NCI-H187 treated with DMSO at 0.1 percent for 48 hours (cell line): Measurements from ENCODE around the gene RPGRIP1.
"Not testable (repeated sequence)": the region's sequence is repeated elsewhere in the genome, so short reads cannot be mapped to it uniquely, and the experiment has no call there.

ENCODE experiments used
- DNase-seq: peaks from one replicate; lab custom pipeline; 2025; lab: John Stamatoyannopoulos, UW

Gene RPGRIP1

DNA sequence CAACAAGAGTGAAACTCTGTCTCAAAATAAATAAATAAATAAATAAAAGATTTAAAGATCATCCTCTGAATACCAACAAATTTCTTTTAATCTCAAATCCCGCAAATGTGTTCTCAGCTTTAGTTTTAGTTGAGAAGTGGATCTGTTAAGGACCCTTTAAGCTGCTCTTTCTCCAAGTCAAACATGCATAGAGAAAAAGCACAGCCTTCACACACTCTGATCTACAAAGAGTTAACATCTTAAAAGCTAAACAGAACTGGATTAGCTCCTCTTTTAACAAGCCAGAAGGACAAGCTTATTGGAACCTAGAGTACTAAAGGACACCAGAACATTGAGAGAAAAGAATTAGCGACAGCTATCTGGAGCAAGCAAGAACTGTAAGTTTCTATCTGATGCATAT, at the start of gene RPGRIP1:
Gene RPGRIP1 (plus strand): TSS at position 301 of the 400 bp plus-strand sequence. CDS start 7,894 bp downstream, outside the sequence.
- no peak for DNase-seq

DNA sequence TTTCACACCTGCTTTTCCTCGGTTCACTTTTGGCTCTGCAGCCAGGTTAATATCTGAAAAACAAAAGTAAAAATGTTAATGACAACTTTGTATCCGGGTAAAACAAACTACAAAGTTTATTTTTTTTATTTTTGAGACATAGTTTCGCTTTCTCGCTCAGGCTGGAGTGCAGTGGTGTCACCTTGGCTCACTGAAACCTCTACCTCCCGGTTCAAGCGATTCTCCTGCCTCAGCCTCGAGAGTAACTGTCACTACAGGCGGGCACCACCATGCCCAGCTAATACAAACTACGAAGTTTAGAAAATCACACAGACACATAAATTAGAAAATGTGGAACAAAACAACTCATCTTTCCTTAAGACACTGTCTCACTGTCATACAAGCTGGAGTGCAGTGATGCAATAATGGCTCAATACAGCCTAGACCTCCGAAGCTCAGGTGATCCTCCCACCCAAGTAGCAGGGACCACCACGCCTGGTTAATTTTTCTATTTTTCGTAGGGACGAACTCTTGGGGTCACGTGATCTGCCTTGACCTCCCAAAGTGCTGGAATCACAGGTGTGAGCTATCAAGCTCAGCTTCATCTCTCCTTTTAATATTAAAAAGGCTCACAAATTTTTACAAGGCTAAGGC, 48.7 kb upstream of the RPGRIP1 start:
- no peak for DNase-seq

DNA sequence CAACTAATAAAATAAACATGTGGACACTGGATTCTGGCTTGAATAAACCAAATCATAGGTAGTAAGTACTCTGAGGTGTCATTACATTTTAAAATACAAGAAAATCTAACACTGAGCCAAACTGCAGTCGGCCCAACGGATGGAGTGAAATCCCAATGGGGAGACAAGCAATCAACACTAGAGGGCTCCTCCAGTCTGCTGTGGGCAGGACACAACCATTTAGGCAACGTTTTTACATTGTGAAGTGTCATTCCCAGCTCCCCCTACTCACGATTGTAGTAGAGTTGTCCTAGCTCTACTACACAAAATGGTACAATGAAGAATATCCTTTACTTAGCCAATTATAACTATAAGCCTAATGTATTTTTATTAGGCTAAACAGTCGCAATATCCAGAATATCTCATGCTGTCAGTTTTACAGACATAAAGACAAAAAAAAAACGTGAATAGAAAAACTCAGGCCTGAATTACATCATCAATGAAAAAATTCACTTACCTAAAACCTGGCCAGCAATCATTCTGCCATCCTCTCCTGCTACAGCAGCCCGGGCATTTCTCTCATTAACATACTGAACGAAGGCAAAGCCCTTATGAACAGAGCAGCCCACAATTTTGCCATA, 46.3 kb upstream of the RPGRIP1 start:
- DNase-seq: no peak

DNA sequence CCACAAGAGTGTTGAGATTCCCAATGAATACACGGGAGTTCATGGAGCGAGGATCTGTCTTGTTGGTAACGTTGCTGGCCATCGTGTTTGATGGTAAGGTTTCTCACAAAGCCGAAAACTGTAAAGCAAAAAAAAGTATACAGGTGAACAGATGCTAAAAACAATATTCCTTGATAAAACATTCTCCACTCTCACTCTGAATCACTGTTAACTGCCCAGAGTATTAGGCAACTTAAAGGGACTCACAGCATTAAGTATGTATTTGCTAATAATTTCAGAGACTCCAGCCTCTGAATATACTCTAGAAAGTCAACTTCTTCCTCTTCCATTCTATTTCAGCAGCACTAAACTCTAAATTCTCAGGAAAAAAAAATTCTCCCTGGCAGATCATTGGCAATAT, 45.8 kb upstream of the RPGRIP1 start:
- DNase-seq: no peak

DNA sequence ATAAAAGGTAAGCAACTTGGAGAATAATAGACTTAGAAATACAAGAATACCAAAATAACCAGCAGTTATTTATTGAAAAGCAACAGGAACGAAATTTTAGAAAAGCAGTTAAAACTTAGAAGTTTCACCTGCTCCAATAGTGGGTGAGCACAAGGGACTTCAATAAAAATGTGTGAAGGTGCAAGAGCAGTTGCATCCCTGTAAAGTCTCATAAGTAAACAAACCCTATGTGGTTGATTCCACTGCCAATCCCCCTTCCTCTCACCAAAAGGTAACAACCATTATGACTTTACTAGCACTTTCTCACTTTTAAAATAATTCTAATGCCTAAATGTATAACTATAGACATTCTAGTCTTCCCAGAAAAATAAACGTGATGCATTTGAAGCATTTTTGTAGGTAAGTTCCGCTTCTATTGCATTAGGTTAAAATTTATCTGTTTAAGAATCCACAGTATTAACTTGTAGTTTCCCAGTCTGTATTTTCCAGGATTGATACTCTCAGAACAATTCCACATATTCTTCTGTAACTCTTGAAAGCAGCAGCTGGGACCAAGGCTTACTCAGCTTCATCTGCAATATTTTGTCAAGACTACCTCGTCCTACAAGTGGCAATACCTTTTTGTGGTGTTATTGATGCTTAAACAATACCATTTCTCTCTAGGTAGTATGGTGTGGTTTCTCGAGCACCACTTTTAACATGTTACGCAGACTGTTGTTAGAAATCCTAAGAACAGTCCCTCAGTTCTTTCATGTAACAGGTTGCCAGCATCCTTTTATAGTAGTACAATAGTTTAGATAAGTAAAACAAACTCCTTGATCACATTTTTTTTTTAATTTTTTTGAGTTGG, 42.7 kb upstream of the RPGRIP1 start:
- DNase-seq: no peak

DNA sequence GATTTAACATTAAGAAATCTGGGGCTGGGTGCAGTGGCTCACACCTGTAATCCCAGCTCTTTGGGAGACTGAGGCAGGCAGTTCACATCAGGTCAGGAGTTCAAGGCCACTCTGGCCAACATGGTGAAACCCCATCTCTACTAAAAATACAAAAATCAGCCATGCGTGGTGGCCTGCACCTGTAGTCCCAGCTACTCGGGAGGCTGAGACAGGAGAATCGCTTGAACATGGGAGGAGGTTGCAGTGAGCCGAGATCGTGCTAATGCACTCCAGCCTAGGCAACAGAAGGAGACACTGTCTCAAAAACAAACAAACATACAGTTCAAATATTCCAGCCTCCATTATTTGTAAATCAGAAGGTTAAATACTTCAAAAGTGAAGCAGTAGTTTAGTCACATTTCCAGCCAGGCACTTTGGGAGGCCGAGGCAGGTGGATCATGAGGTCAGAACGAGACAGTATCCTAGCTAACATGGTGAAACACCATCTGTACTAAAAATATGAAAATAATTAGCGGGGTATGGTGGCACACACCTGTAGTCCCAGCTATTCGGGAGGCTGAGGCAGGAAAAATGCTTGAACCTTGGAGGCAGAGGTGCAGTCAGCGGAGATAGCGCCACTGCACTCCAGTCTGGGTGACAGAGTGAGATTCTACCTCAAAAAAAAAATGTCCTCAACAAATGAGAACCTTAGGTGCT, 40.9 kb upstream of the RPGRIP1 start:
- no peak for DNase-seq

DNA sequence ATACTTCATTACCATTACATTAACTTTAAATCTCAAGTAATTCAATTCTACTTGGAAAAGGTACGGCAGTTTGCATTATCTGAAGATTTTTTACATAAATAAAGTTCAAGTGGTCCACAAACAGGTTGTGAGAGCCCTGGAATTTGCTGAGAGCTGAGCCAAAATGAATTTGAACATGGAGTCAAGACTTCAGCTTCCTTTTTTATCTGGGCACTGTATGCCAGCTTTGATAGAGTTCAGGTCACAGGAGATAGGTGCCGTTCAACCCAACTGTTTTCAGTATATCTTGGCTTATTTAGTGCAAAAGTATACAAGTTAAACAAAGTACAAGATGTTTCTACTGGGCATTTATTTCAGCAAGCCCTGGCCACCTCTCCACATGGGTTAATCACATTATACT, 39.5 kb upstream of the RPGRIP1 start:
- DNase-seq: no peak

DNA sequence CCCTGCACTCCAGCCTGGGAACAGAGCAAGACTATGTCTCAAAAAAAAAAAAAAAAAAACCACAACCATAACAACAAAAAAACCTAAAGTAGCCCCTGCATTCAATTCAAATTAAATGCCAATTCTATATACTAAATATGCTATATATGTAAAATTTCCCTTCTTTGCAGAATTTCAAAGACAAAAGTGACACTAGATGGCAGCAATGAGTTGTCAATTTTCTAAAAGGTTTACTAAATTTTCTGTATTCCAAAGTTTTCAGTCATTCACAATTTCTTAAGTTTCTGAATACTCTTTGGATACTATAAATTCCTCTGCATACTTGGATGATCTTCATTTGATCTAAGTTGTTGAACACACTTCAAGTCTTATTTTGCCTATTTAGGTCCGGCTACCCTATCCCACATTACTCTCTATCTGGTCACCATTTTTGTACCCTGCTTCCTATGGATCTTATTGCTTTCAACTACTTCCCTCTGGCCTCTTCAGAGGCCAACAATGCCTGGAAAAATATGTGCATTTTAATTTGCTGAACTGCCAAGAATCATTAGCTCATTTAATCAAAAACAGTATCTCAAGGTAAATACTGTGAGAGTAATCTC, 38.6 kb upstream of the RPGRIP1 start:
- no peak for DNase-seq

DNA sequence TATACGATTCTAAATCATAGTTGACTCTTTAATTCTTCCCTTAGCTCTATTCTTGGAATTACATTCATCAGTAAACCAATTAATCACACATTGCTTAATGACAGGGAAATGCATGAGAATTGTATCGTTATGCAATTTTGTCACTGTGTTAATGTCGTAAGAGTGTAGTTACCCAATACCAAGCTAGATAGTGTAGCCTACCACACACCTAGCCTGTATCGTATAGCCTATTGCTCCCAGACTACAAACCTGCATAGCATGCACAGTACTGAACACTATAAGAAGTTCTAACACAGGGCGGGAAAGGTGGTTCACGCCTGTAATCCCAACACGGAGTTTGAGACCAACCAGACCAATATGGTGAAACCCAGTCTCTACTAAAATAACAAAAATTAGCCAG, 35.3 kb upstream of the RPGRIP1 start:
- no peak for DNase-seq

DNA sequence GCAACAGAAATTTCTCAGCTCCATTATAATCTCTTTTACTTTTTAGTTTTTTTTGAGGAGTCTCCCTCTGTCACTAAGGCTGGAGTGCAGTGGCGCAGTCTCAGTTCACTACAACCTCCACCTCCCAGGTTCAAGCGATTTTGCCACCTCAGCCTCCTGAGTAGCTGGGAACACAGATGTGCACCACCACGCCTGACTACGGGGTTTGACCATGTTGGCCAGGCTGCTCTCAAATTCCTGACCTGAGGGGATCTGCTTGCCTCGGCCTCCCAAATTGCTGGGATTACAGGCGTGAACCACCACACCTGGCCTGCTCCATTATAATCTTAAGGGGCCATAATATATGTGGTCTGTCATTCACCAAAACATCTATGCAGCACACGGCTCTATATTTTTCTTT, 34.1 kb upstream of the RPGRIP1 start:
- no peak for DNase-seq

DNA sequence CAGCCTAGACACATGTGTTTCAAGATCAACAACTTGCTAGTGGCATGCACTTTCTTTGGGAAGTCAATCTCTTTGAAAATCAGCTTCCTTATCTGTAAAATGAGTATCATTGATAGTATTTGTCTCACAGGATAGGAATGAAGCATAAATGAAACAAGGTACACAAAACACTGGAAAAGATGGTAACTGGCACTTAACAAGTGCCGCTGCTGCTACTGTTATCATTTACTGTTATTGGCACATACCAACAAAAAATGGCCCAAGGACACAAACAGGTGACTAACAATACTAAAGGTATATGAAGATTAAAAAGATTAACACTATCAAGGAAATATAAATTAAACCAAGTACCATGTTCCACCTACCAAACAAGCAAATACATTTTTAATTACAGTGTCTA, 31.5 kb upstream of the RPGRIP1 start:
- no peak for DNase-seq

DNA sequence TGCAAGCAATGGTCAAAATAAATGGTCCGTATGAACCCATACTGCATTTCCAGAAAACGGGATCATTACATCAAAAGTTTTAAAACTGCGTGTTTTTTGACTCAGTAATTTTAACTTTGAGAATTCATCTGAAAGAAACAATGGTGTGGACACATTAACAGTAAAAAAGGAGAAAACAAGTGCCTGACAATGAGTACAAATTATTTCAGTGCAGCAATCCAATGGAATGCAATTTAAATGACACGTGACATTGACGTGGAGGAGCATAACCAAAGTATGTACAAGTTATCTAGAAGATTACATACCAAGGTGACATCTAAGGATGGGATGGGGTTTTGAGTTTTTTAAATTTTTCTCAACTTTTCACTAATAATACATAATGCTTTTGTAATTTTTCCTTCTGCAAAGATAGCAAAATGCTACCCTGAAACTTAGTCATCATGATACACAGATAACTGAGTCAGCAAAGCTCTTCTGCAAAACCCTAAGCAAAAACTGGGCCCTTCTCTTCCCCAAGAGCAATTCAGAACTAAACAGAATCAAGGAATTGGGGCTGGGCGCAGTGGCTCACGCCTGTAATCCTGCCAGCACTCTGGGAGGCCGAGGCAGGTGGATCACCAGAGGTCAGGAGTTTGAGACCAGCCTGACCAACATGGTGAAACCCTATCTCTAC, 31.0 kb upstream of the RPGRIP1 start:
- no peak for DNase-seq

DNA sequence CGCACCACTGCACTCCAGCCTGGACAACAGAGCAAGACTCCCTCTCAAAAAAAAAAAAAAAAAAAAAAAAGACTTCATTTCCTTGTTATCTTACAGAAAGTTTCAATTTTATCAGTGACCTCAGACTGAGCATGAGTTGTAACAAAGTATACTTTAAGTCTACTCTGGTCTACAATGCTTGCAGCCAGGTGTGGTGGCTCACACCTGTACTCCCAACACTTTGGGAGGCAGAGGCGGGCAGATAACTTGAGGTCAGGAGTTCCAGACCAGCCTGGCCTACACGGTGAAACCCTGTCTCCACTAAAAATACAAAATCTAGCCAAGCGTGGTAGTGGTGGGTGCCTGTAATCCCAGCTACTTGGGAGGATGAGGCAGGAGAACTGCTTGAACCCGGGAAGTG, 28.7 kb upstream of the RPGRIP1 start:
- DNase-seq: no peak

DNA sequence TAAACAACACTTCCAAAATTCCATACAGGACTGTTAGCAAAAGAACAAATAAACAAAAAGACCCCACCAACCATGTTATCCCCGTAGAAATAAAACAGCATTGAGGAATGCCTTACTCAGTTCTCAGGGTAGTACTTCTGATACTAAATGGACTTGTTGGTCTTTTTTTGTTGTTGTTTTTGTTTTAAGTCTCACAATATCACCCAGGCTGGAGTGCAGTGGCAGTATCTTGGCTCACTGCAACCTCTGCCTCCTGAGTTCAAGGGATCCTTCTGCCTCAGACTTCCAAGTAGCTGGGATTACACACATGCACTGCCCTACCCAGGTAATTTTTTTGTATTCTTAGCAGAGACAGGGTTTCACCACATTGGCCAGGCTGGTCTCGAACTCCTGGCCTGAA, 27.7 kb upstream of the RPGRIP1 start:
- no peak for DNase-seq

DNA sequence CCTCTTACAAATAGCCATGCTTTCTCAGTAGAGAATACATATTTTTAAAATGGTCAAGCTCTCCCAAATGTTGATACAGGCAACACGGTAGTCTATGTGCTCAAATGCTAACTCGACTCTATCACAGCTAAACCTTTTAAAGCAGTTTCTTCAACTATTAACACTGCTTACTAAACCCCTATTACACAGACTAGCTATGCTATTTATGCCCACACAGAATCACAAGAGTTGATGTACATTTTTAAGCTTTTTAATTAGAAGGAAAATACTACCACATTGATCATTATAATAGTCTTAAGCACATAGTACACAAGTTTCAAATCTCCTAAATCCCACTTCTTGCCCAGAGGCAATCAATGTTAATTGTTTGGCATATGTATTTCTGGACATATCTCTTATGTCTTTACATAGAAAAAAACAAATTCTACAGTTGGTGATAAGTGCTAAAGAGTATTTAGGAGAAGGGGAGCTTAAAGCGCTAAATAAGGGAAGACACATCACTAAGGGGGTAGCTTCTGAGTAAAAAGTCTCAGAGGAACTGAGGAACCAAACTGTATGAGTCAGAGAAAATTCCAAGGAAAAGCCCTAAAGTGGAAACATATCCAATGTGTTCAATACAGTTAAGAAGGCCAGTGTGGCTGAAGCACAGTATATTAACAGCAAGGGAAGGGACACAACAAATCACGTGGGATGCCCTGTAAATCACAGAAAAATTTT, 24.3 kb upstream of the RPGRIP1 start:
- DNase-seq: no peak

DNA sequence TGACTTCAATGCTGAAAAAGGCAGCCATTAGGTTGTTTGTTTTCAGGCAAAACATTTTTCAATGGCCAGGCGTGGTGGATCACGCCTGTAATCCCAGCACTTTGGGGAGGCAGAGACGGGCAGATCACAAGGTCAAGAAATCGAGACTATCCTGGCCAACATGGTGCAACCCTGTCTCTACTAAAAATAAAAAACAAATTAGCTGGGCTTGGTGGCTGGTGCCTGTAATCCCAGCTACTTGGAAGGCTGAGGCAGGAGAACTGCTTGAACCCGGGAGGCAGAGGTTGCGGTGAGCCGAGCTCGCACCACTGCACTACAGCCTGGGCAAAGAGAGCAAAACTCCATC, 23.8 kb upstream of the RPGRIP1 start:
- DNase-seq: not testable (repeated sequence)

DNA sequence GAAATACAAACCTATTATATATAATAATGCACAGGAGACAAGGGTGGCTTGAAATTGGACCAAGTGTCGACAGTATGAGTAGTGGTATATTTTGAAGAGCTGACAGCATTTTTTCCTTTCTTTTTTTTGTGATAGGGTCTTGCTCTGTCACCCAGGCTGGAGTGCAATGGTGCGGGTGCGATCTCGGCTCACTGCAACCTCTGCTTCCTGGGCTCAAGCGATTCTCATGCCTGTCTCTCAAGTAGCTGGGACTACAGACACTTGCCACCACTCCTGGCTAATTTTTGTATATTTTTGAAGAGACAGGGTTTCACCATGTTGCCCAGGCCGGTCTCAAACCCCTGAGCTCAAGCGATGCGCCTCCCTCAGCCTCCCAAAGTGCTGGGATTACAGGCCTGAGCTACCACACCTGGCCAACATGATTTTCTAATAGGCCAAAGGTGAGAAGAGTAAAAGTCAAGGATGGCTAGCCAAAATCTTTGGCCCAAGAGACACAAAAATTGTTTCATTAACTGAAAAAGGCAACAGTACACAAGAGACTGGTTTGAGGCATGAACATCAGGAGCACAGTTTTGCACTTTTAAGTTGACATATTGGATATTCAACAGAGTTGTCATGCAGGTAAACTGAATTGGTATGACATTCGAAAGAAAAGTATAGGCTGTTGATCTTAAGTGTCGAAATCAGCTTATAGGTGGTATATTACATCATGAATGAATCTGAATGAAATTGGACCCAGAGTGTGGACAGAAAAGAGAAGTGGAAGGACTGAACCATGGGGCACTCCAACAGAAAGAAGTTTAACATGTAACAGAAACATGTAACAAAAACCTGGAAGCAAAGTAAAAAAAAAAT, 23.1 kb upstream of the RPGRIP1 start:
- DNase-seq: no peak

DNA sequence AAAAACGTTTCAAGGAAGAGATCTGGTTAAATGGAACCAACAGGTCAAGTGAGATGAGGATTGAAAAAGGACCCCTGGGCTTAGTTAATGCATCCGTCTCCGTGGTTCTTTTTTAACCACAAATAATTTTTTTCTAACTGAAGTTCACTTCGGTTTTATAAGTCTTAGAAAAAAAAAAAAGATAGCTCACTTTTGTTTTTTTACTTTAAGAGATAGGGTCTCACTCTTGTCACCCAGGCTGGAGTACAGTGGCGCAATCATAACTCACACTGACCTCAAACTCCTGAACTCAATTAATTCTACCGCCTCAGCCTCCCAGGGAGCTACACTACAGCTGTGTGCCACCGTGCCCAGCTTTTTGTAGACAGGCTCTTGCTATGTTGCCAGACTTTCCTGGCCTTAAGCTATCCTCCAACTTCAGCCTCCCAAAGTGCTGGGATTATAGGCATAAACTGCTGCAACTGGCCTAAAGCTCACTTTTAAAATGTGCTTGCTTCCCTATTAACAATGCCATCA, 22.4 kb upstream of the RPGRIP1 start:
- DNase-seq: no peak

DNA sequence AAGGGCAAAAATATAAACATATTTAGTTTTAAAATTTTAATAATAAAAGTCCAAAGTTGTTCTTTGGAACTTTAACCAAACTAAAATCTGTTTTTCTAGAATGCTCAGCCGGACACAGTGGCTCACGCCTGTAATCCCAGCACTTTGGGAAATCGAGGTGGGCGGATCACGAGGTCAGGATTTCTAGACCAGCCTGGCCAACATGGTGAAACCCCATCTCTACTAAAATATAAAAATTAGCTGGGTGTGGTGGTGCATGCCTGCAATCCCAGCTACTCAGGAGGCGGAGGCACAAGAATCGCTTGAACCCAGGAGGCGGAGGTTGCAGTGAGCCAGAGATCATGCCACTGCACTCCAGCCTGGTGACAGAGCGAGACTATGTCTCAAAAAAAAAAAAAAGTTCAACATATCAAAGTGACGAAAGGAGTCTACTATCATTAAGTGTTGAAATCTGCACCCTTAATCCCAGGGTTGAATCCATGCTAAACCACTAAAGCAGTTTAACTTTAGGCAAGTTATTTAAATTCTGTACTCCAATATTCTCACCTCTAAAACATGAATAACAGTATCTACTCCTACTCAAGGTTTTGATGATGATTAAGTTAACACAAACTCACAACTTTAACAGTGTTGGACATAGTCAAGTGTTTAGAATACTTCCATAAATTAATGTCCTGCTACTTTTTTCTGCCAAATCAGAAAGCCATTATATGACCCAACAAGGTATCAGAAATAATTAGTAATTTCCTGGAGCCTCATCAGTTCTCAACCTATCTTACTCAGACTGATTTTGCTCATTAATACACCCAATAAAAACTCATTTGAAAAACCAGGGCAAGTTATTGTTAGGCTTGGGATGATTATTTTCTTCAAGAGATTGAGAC, 21.6 kb upstream of the RPGRIP1 start:
- DNase-seq: no peak
